ENCODE measurements around the gene PRUNE2. TPM values are rescaled to one million over a fixed set of nuclear protein-coding genes. Genes with fewer than 3 reads are reported as not detected.

The PRUNE2 gene
- total RNA-seq, 4 donors from 2014 or later = 4.0 to 20.7 (median 14.2) TPM

- no peak for TF ChIP-seq CTCF (IDR thresholded peaks at IDR 0.05; ENCODE audit: low read depth)
Measured at GRCh38 chr9:76927540-76928240, 21.8 kb upstream of the PRUNE2 start.

- TF ChIP-seq CTCF (IDR thresholded peaks at IDR 0.05; ENCODE audit: low read depth) = no peak
Measured at GRCh38 chr9:76926846-76927245, 20.9 kb upstream of the PRUNE2 start.

- no peak for TF ChIP-seq CTCF (IDR thresholded peaks at IDR 0.05; ENCODE audit: low read depth)
Measured at GRCh38 chr9:76926324-76926741, 20.4 kb upstream of the PRUNE2 start.

- TF ChIP-seq CTCF (IDR thresholded peaks at IDR 0.05; ENCODE audit: low read depth) = no peak
Measured at GRCh38 chr9:76921165-76921564, 15.3 kb upstream of the PRUNE2 start.

GRCh38 chr9:76917299-76917698 is 11.4 kb upstream of the PRUNE2 start:
- no peak for TF ChIP-seq CTCF (IDR thresholded peaks at IDR 0.05; ENCODE audit: low read depth)

GRCh38 chr9:76916231-76916630 is 10.3 kb upstream of the PRUNE2 start:
- no peak for TF ChIP-seq CTCF (IDR thresholded peaks at IDR 0.05; ENCODE audit: low read depth)

GRCh38 chr9:76913467-76913866 is 7.6 kb upstream of the PRUNE2 start:
- TF ChIP-seq CTCF (IDR thresholded peaks at IDR 0.05; ENCODE audit: low read depth) = no peak

All from subcutaneous adipose tissue (tissue), 4 donors.